ENCODE data around the gene COPS8. TPM values are rescaled to one million over a fixed set of nuclear protein-coding genes. Genes with fewer than 3 reads are reported as not detected.

The COPS8 gene
- total and polyA plus RNA-seq, 2 experiments from 2014 or later: 99.7 to 139 TPM

GRCh38 chr2:237102428-237102827 lies 16.7 kb downstream of the COPS8 start:
- no peak for DNase-seq (ENCODE audit: low read depth in 1 of 2, low spot score in 1 of 2)
- H3K27me3 ChIP-seq: no peaks in the 10 kb centered on the region
- H3K27ac ChIP-seq: no peak overlapping the region
- H3K4me1 ChIP-seq (ENCODE audit: low read depth): no peaks in the 10 kb centered on the region
- TF ChIP-seq CTCF (IDR thresholded peaks at IDR 0.05; ENCODE audit: low read depth, low read length): no peak
- no peaks in the 10 kb centered on the region for H3K9me3 ChIP-seq (ENCODE audit: low read depth)
- peaks cover 32% of the 10 kb centered on the region for H3K36me3 ChIP-seq
- no peak overlapping the region for H3K4me3 ChIP-seq

- no peaks in the 10 kb centered on the region for H3K27me3 ChIP-seq
- H3K4me1 ChIP-seq (ENCODE audit: low read depth): no peaks in the 10 kb centered on the region
- H3K36me3 ChIP-seq: no peaks in the 10 kb centered on the region
- DNase-seq (ENCODE audit: low read depth in 1 of 2, low spot score in 1 of 2): no peak
- no peak overlapping the region for H3K27ac ChIP-seq
- H3K4me3 ChIP-seq: no peak overlapping the region
- no peak for TF ChIP-seq CTCF (IDR thresholded peaks at IDR 0.05; ENCODE audit: low read depth, low read length)
- H3K9me3 ChIP-seq (ENCODE audit: low read depth): no peaks in the 10 kb centered on the region
These were observed 23.8 kb downstream of the COPS8 start for GRCh38 chr2:237109421-237109934.

- no peak for TF ChIP-seq CTCF (IDR thresholded peaks at IDR 0.05; ENCODE audit: low read depth, low read length)
- Histone ChIP-seq H3K36me3 (no peaks in the 10 kb centered on the region), H3K4me3 (no peak overlapping the region), H3K9me3 (ENCODE audit: low read depth) (no peaks in the 10 kb centered on the region), H3K4me1 (ENCODE audit: low read depth) (no peaks in the 10 kb centered on the region), H3K27ac (no peak overlapping the region), H3K27me3 (no peaks in the 10 kb centered on the region)
- DNase-seq (ENCODE audit: low read depth in 1 of 2, low spot score in 1 of 2): no peak
These were observed 27.5 kb downstream of the COPS8 start for GRCh38 chr2:237113026-237113795.

- H3K4me1 ChIP-seq (ENCODE audit: low read depth): no peaks in the 10 kb centered on the region
- TF ChIP-seq CTCF (IDR thresholded peaks at IDR 0.05; ENCODE audit: low read depth, low read length): no peak
- no peaks in the 10 kb centered on the region for H3K27me3 ChIP-seq
- no peak overlapping the region for H3K4me3 ChIP-seq
- no peaks in the 10 kb centered on the region for H3K9me3 ChIP-seq (ENCODE audit: low read depth)
- H3K27ac ChIP-seq: no peak overlapping the region
- no peak for DNase-seq (ENCODE audit: low read depth in 1 of 2, low spot score in 1 of 2)
- H3K36me3 ChIP-seq: no peaks in the 10 kb centered on the region
These were observed 30.2 kb downstream of the COPS8 start for GRCh38 chr2:237115870-237116269.

- Histone ChIP-seq H3K4me1 (ENCODE audit: low read depth) (no peaks in the 10 kb centered on the region), H3K27me3 (no peaks in the 10 kb centered on the region), H3K4me3 (no peak overlapping the region), H3K9me3 (ENCODE audit: low read depth) (no peaks in the 10 kb centered on the region), H3K36me3 (no peaks in the 10 kb centered on the region), H3K27ac (no peak overlapping the region)
- DNase-seq (ENCODE audit: low read depth in 1 of 2, low spot score in 1 of 2): no peak
- no peak for TF ChIP-seq CTCF (IDR thresholded peaks at IDR 0.05; ENCODE audit: low read depth, low read length)
These were observed 30.7 kb downstream of the COPS8 start for GRCh38 chr2:237116431-237116830.
